Left forelimb (tissue), 1 donor: ENCODE measurements around the gene RBM33.

ENCODE experiments used
- DNase-seq: peaks from one replicate; pipeline ENCODE4 v3.0.0-alpha.2; 2018; ENCODE audit warnings: low spot score

Gene RBM33

DNA sequence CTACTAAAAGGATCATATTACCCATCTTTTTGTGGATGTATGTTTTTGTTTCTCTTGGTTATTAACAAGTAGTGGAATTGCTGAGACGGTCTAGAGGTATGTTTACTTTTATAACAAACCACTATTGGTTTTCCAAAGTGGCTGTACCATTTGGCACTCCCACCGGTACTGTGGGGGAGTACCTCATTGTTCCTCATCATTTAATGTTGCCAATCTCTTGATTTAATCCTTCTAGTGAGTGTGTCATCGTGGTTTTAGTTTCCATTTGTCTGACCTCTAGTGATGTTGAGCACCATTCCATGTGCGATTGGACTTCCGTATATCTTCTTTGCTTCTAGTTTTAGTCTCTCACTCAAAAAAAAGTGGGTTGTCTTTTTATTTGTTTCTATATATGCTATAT lies 50.4 kb downstream of the RBM33 start:
- DNase-seq: no peak

DNA sequence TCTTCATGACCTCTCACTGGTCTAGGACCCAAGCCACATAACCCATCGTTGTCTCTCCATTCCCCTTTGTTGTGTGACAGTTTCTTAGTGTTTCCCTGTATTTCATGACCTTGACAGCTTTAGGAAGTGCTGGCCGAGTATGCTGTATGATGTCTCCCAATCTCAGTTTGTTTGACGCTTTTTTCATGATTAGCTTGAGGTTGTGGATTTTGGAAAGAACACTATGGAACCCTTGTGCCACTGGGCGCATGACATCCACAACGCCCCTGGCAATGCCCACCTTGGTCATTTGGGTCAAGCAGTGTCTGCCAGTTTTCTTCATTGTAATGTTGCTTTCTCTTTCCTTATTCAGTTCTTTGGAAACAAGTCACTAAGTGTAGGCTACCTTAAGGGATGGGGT lies 52.3 kb downstream of the RBM33 start:
- DNase-seq: no peak

DNA sequence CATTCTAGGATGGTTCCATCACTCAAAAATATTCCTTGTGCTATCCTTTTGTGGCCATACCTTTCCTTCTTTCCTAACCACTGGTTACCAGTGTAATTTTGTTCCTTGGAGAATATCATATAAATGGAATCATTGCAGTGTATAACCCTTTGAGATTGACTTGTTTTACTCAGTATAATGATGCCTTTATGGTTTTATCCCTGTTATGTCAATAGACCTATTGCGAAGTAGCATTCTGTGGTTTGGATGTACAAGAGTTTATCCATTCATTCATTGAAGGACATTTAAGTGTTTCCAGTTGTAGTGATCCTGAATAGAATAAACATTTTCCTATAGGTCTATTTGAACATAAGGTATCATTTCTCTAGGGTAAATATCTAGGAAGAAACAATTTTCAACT lies 54.2 kb downstream of the RBM33 start:
- DNase-seq: no peak

DNA sequence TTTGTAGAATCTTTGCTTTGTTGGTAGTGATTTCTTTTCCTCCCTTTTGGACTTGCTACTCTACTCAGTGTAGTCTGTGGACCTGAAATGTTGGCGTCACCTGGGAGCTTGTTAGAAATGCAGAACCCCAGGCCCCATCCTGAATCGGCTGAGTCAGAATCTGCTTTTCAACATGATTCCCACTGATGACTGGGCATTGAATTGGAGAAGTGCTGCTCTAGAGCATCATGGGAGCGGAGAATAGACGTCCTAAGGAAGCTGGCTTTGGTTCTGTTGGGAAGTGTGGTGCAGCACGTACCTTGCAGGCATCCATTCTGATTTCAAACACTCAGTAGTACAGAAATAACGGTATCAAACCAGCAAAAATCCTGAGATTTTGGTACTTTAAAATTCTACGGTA lies 54.7 kb downstream of the RBM33 start:
- DNase-seq: no peak

DNA sequence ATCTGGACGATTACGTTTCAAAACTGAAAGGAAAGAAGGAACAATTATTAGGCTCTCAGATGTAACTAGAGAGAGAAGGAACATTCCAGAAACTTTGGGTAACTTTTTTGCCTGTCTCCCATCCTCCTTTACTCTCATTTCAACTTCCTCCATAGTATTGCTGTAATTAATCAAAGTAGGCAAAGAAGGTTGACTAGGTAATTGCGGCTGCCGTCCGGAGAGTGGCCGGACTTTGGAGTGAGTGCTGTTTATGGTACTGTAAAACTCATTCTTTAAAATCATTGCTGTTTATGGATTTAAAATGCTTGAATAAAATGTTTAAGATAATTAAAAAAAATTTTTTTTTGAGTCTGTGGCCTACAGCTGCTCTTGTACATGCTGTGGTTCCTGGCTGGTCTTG lies 56.4 kb downstream of the RBM33 start:
- no peak for DNase-seq

DNA sequence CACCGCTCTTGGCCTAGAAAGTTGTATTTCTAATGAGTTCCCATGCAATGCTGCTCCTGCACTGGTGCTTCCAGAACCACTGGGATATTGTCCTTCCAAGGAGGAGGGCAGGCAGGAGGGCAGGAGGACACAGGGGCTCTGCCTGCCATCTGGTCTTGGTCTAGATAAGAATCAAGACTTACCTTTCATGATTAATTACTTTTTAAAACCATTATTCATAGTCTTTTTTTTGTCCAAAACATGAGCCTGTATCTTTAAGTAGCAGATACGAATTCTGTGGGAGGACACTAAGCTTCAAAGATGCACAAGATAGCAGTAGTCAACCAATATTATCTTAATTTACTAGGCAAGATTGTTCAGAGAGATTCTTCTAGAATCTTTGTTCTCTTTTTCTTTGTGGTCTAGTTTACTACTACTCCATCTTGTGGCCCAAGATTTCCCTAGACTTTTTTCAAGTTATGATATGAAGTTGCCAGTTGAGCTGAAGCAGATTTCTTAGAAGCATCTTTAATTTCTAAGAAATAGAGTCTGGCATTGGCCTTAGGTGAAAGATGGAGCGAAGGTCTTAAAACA lies 57.6 kb downstream of the RBM33 start:
- DNase-seq: no peak

DNA sequence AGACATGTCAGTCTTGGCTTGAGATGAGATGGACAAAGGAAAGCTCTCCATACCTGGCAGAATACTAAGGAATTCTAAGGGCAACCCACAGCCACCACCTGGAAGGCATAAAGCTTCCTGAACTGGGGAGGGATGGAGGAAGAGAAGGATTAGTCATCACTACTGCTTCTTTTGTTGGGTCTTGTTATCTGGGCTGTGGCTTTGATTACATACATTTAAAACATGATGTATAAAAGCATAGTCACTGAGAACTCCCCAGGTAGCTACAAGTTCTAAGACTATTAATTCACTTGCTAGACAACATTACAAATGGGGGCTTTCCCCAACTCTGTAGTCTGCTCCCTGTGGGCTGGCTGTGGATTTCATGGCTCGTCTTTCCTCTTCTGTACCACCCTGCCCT lies 58.2 kb downstream of the RBM33 start:
- DNase-seq: no peak

DNA sequence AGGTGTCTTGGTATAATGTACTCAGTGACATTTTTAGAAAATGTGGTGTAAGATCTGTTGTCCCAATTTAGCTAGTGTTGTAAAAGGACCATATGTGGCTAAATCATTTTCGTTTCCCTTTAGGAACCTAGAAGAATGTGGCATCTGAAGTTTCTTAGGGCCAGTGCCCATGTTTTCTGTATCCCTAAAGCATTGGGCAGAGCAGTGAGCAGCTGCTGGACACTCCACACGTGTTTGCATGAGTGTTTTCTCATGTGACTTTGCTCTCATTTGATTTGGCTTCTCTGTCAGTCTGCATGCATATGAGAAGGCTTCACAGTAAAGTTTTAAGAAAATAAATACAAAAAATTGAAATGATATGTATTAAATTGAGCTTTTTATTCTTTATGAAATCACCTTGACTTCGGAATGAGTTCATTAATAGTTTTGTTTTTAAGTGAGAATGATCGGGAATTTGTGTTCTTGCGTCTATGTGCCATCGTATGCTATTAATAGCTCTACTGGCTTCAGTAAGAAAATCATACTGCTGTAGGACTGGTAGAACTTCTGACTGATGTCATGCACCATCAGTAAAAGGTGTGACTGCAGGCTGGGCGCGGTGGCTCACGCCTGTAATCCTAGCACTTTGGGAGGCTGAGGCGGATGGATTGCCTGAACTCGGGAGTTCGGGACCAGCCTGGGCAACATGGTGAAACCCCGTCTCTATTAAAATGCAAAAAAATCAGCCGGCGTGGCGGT lies 61.3 kb downstream of the RBM33 start:
- DNase-seq: no peak

DNA sequence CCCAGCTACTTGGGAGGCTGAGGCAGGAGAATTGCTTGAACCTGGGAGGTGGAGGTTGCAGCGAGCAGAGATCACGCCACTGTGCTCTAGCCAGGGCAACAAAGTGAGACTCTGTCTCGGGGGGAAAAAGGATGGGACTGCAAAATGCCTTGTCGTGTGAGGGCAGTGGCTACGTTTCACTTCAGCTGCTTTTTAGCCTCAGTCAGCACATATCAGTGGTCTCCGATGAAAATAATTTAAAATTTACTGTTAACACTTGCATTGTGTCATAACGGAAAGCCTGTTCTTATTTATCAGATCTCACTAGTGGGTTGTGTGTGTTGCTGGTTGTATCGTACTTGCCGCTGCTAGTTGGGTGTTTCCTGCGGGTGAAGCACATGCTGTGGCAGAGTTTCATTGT lies 61.9 kb downstream of the RBM33 start:
- DNase-seq: no peak

DNA sequence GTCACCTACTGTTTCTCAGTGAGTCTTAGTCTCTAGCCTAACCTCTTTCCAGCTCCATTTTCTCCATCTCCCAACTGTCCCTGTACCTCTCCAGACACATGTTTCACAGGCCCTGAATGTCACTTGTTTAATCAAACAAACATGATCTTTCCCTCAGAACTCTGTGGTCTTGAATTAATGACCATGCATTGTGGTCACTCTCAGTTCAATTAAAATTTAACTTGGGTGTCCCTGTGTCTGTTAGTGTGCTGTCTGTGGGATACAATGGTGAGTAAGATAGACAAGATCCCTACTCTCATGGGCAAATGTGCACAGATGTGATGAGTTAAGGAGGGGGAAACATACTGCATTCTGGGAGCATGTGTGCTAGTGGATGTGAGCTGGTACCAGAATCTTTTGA lies 65.0 kb downstream of the RBM33 start:
- no peak for DNase-seq

DNA sequence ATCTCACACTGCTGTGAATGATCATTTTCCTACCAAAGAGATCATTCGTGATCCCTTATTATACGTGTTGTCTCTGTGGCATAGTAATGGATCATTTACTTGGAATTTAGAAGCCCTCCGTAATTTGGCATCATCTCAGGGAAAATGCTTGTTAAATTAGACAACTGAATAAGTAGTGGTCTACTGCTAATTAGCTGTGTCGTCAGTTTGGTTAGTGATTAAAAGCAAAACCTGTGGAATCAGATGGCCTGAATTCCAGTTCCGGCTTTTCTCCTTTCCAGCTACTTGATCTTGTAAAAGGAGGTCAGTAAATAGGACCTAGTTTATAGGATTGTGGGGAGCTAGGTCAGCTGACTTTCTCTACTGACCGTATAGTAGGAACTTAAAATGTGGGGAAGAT lies 65.6 kb downstream of the RBM33 start:
- no peak for DNase-seq

DNA sequence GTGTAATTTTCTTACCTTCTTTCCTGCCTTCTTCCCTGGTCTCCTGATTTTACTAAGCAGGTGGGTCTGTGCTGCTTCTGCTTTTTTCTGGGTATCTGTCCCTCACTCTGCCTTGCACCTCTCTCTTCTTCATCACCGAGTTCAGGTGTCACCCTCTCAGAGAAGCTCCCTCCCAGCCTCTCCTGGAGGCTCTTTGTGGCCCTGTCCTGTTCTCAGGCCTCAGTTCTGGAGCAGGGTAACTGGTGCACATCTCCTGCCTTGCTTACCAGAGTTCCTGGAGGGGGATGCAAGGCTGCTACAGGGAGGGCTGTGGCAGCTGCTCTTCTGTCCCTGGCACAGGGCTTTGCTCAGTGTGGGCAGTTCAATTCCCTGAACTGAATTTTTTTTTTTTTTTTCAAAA lies 66.1 kb downstream of the RBM33 start:
- no peak for DNase-seq

DNA sequence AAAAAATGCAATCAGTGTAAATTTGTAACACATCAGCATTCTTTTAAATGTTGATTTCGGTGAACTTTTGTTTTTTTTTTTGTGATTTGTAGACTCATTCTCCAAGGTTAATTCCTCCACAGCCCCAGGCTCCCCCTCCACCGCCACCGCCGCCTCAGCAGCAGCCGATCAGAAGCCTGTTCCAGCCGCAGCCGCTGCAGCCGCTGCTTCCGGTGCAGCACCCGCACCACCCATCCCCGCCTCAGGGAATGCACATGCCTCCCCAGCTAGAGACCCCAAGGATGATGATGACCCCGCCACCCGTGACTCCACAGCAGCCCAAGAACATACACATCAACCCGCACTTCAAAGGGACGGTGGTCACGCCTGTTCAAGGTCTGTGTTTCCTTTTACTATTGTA lies 66.6 kb downstream of the RBM33 start:
- DNase-seq: no peak

DNA sequence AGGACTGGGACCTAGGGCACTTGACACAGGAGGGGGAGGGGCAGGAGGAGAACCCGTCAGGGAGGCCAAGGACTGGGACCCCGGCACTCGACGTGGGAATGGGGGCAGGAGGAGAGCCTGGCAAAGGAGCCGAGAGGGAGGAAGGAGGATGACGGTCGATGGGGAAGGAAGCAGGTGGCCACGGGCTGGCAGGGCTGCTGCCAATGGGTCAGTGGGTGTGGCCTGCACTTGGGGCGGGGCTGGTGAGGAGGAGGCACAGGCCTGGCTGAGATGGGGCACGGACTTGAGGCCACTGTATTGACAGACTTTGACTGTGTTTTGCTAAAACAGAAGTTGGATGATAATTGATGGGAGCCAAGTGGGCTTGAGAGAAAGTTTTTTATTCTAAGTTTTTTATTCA lies 68.9 kb downstream of the RBM33 start:
- no peak for DNase-seq

DNA sequence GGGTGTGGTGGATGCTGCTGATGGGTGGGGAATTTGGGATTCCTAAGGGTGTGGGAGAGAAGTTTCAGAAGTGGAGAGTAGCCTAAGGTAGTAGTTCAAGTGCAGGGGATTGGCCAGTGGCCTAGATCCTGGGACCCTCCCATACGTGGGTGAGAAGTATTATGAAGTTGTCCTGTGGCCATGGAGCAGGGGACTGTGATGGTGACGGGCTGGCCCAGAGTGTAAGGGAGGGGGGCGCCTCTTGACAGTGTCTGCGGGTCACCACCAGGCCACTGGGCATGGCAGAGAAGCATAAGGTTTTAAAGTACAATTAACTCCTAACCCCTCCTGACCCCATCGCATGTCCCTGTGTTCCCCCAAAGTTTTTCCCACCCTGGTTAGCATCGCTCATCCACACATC lies 70.2 kb downstream of the RBM33 start:
- no peak for DNase-seq

DNA sequence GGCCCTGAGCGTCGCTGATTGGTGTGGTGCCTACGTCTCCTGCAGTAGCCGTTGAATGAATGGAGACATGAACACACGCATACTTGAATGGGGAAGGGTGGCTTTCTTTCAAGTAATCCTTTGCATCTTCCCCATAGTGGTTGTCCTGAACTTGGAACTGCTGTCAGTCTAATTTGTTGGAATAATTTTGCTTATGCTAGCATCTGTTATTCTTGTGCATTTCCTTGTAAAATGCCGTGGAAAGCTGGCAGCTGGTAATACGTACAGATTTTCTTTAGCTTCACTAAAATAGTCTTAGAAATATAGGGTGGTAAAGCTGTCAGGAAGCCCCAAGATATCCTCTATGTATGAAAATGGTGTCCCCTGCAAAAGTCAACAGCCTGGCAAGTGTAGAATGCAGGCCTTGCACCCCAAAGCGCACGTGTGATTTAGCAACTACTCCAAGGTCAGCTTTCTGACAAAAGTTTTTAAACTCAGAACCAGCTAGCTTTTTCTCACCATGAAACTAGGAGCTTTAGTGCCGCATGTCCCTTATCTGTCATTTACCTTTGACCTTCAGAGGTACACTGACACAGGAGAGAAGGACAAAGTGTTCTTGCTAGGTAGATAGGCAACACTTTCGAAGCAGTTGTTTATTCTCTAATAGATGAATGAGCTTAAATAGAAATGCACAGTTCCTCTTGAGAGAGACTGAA lies 70.8 kb downstream of the RBM33 start:
- DNase-seq: no peak

DNA sequence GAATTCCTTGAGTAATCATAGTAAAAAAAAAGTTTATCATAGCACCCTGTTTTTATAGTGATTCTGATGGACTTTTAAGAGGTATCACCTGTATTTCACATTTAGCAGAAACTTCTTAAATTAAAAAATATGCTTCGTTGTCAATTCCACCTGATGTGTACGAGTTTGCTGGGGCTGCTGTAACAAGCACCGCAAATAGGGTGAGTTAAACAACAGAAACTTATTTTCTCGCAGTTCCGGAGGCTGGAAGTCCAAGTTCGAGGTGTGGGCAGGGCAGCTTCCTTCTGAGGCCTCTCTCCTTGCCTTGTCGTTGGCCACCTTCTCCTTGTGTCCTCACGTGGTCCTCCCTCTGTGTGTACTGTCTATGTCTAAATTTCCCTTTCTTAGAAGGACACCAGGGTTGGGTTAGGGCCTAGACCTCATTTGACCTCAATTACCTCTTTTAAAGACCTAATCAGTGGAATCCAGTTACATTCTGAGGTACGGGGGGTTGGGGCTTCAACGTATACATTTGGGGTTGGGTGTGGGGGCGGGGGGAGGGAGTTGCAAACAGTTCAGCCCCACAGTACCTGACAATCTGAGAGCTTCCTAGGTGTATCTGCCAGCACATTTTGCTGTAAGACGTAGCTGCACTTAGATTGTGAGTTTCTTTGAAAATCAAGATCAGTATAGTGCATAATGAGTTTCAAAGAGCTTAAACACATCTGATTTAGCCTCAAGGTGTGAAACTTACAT lies 72.7 kb downstream of the RBM33 start:
- DNase-seq: no peak

DNA sequence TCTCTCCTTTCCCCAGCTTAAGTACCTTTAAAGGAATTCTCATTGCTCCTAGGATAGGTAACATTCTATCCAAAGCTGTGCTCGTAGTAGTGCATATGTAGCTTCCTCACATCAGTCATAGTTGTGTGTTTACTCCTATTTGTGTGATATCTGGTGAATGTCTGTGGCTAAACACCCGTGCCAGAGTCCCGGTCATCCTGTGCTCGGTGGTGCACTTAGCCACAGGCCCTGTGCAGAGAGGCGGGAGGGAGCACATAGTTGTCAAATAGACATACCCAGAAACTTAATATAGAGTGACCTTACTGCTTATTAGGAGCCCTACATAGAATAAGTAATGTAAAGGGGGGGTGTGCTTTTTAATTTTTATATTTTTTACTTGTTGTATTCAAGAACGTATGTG lies 76.6 kb downstream of the RBM33 start:
- DNase-seq: no peak

DNA sequence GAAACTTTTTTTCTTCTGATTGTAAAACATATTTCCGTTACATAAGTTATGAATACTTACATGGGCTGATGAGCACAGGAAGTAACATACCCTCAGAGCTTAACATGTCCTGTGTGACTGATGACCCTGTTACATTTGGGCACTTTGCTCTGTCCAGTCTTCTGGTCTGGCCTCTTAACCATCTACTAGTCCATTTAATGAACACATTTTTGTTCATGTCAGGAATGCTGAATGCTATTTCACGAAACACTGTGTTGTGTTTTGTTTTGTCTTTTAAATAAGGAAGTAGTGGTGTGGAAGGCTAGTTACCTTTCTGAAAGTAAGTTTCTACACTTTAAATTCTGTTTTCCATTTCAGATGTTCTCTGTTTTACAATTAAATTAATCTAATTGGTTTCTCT lies 77.7 kb downstream of the RBM33 start:
- DNase-seq: no peak

DNA sequence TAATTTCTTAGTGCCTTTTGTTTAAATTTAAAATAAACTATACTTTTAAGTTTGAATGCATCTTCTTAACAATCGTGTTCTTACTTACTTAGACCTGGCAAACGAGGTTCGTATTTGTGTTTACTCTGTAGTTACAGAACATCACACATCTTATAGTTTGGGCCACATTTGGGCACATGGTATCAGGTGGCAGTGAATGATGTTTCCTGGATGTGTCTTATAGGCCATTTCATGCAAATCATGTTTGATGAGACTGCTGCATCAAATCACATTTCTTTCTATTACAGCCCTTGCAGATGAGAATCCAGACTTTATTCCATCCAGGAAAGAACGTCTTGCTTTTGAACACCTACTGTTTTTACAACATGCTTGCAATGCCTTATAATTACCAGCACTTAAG lies 78.5 kb downstream of the RBM33 start:
- no peak for DNase-seq

DNA sequence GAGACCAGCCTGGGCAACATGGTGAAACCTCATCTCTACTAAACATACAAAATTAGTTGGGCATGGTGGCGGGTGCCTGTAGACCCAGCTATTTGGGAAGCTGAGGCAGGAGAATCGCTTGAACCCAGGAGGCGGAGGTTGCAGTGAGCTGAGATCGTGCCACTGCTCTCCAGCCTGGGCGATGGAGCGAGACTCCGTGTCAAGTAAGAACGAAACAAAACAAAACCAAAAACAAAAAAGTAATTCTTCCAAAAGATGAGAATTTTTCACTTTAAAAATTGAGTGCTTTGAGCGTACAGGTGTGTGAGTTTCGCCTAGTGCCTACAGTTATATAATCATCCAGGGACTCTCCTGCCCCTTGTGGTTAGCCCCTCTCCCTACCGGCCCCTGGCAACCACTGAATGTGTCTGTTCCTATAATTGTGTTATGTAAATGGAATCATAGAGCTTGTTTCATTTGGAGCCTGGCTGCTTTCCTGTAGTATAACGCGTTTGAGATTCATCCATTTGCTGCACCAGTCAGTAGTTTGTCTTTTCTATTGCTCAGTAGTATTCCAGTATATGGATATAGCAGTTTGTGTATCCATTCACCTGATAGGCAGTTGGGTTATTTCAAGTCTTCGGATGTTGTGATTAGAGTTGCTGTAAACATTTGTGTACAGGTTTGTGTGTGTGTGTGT lies 80.0 kb downstream of the RBM33 start:
- no peak for DNase-seq

DNA sequence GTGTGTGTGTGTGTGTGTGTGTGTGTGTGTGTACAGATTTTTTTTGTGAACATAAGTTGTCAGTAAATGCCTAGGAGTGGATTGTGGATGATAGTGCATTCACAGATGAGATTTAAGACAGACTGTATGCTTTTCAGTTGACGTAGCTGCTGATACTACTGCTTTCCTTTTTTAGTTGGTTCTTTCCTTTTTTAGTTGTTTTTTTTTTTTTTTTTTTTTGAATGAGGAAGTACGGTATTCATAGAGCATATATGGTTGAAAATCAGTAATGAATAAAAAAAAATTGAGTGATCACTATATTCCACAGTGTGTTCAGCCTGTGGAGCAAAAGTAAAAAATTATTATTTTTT lies 80.5 kb downstream of the RBM33 start:
- no peak for DNase-seq

DNA sequence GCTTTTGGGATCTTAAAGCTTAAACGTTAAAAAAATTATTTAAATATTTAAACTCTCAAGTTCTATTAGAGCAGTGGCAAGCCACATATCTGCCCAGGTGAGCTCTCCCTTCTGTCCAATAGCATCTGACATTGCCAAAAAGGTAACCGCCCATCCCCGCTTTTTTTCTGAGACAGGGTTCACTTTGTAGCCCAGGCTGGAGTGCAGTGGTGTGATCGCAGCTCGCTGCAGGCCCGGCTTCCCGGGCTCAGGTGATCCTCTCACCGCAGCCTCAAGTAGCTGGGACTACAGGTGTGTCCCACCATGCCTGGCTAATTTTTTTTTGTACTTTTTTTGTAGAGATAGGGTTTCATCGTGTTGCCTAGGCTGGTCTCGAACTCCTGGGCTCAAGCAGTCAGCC lies 83.2 kb downstream of the RBM33 start:
- no peak for DNase-seq
